ENCODE data around the gene PRRC2B.
"Not testable (repeated sequence)": the region's sequence is repeated elsewhere in the genome, so short reads cannot be mapped to it uniquely, and the experiment has no call there.

Gene PRRC2B

GRCh38 chr9:131393622-131394463, at the start of gene PRRC2B:
TSS of gene PRRC2B (plus strand) at chr9:131394086. CDS start at chr9:131430145, 36,059 bp downstream.
- Histone ChIP-seq H3K36me3 (ENCODE audit: control insufficient read depth, insufficient read depth, low read length) (peaks cover 10% of the 10 kb centered on the region), H3K27me3 (ENCODE audit: control insufficient read depth, insufficient read depth, low read length) (no peaks in the 10 kb centered on the region), H3K4me3 (ENCODE audit: low read depth, low read length) (peak within 1 kb of the TSS; percentile 78), H3K4me1 (ENCODE audit: control insufficient read depth, insufficient read depth, low read length) (peaks cover 39% of the 10 kb centered on the region), H3K9me3 (ENCODE audit: control insufficient read depth, insufficient read depth, low read length) (no peaks in the 10 kb centered on the region), H3K9ac (ENCODE audit: low read depth, low read length) (peak within 1 kb of the TSS; percentile 80), H3K27ac (ENCODE audit: low read depth, low read length) (peak within 1 kb of the TSS; percentile 96)

GRCh38 chr9:131344931-131345535, 48.9 kb upstream of the PRRC2B start:
- H3K27me3 ChIP-seq (ENCODE audit: control insufficient read depth, insufficient read depth, low read length); H3K36me3 ChIP-seq (ENCODE audit: control insufficient read depth, insufficient read depth, low read length); H3K27ac ChIP-seq (ENCODE audit: low read depth, low read length); H3K9me3 ChIP-seq (ENCODE audit: control insufficient read depth, insufficient read depth, low read length); H3K9ac ChIP-seq (ENCODE audit: low read depth, low read length); H3K4me1 ChIP-seq (ENCODE audit: control insufficient read depth, insufficient read depth, low read length); H3K4me3 ChIP-seq (ENCODE audit: low read depth, low read length): not testable (repeated sequence)

- no peak overlapping the region for H3K9ac ChIP-seq (ENCODE audit: low read depth, low read length)
- peaks cover 8% of the 10 kb centered on the region; the same call in 1 of the 2 replicates for H3K4me1 ChIP-seq (ENCODE audit: control insufficient read depth, insufficient read depth, low read length)
- H3K27ac ChIP-seq (ENCODE audit: low read depth, low read length): no peak overlapping the region
- no peak overlapping the region for H3K4me3 ChIP-seq (ENCODE audit: low read depth, low read length)
- no peaks in the 10 kb centered on the region for H3K36me3 ChIP-seq (ENCODE audit: control insufficient read depth, insufficient read depth, low read length)
- H3K9me3 ChIP-seq (ENCODE audit: control insufficient read depth, insufficient read depth, low read length): no peaks in the 10 kb centered on the region
- no peaks in the 10 kb centered on the region; the same call in 1 of the 2 replicates for H3K27me3 ChIP-seq (ENCODE audit: control insufficient read depth, insufficient read depth, low read length)
Observed at GRCh38 chr9:131346559-131346958, 47.3 kb upstream of the PRRC2B start.

GRCh38 chr9:131347376-131348020, 46.4 kb upstream of the PRRC2B start:
- H3K27me3 ChIP-seq (ENCODE audit: control insufficient read depth, insufficient read depth, low read length): no peaks in the 10 kb centered on the region; the same call in 1 of the 2 replicates
- H3K9ac ChIP-seq (ENCODE audit: low read depth, low read length): no peak overlapping the region
- no peaks in the 10 kb centered on the region for H3K36me3 ChIP-seq (ENCODE audit: control insufficient read depth, insufficient read depth, low read length)
- peaks cover 8% of the 10 kb centered on the region; the same call in 1 of the 2 replicates for H3K4me1 ChIP-seq (ENCODE audit: control insufficient read depth, insufficient read depth, low read length)
- no peaks in the 10 kb centered on the region for H3K9me3 ChIP-seq (ENCODE audit: control insufficient read depth, insufficient read depth, low read length)
- H3K4me3 ChIP-seq (ENCODE audit: low read depth, low read length): no peak overlapping the region
- H3K27ac ChIP-seq (ENCODE audit: low read depth, low read length): no peak overlapping the region

GRCh38 chr9:131348631-131349521, 45.0 kb upstream of the PRRC2B start:
- Histone ChIP-seq H3K4me1 (ENCODE audit: control insufficient read depth, insufficient read depth, low read length) (peaks cover 8% of the 10 kb centered on the region; the same call in 1 of the 2 replicates), H3K4me3 (ENCODE audit: low read depth, low read length) (no peak overlapping the region), H3K27ac (ENCODE audit: low read depth, low read length) (no peak overlapping the region), H3K36me3 (ENCODE audit: control insufficient read depth, insufficient read depth, low read length) (no peaks in the 10 kb centered on the region), H3K9me3 (ENCODE audit: control insufficient read depth, insufficient read depth, low read length) (no peaks in the 10 kb centered on the region), H3K9ac (ENCODE audit: low read depth, low read length) (no peak overlapping the region), H3K27me3 (ENCODE audit: control insufficient read depth, insufficient read depth, low read length) (no peaks in the 10 kb centered on the region; the same call in 1 of the 2 replicates)

GRCh38 chr9:131349522-131349880, 44.4 kb upstream of the PRRC2B start:
- H3K9ac ChIP-seq (ENCODE audit: low read depth, low read length): no peak overlapping the region
- no peak overlapping the region for H3K27ac ChIP-seq (ENCODE audit: low read depth, low read length)
- peaks cover 8% of the 10 kb centered on the region; the same call in 1 of the 2 replicates for H3K4me1 ChIP-seq (ENCODE audit: control insufficient read depth, insufficient read depth, low read length)
- H3K27me3 ChIP-seq (ENCODE audit: control insufficient read depth, insufficient read depth, low read length): no peaks in the 10 kb centered on the region; the same call in 1 of the 2 replicates
- H3K4me3 ChIP-seq (ENCODE audit: low read depth, low read length): peak overlapping the region; percentile 23; the same call in 1 of the 2 replicates
- no peaks in the 10 kb centered on the region for H3K36me3 ChIP-seq (ENCODE audit: control insufficient read depth, insufficient read depth, low read length)
- no peaks in the 10 kb centered on the region for H3K9me3 ChIP-seq (ENCODE audit: control insufficient read depth, insufficient read depth, low read length)

- H3K36me3 ChIP-seq (ENCODE audit: control insufficient read depth, insufficient read depth, low read length): no peaks in the 10 kb centered on the region
- no peaks in the 10 kb centered on the region; the same call in 1 of the 2 replicates for H3K27me3 ChIP-seq (ENCODE audit: control insufficient read depth, insufficient read depth, low read length)
- H3K9me3 ChIP-seq (ENCODE audit: control insufficient read depth, insufficient read depth, low read length): no peaks in the 10 kb centered on the region
- peak overlapping the region; percentile 23; the same call in 1 of the 2 replicates for H3K4me3 ChIP-seq (ENCODE audit: low read depth, low read length)
- no peak overlapping the region for H3K27ac ChIP-seq (ENCODE audit: low read depth, low read length)
- no peak overlapping the region for H3K9ac ChIP-seq (ENCODE audit: low read depth, low read length)
- H3K4me1 ChIP-seq (ENCODE audit: control insufficient read depth, insufficient read depth, low read length): peaks cover 8% of the 10 kb centered on the region; the same call in 1 of the 2 replicates
Observed at GRCh38 chr9:131349881-131350563, 43.9 kb upstream of the PRRC2B start.

GRCh38 chr9:131356479-131356878, 37.4 kb upstream of the PRRC2B start:
- H3K27me3 ChIP-seq (ENCODE audit: control insufficient read depth, insufficient read depth, low read length); H3K36me3 ChIP-seq (ENCODE audit: control insufficient read depth, insufficient read depth, low read length); H3K4me3 ChIP-seq (ENCODE audit: low read depth, low read length); H3K9me3 ChIP-seq (ENCODE audit: control insufficient read depth, insufficient read depth, low read length): not testable (repeated sequence)
- Histone ChIP-seq H3K9ac (ENCODE audit: low read depth, low read length) (peak overlapping the region; percentile 11; the same call in 1 of the 2 replicates), H3K27ac (ENCODE audit: low read depth, low read length) (peak overlapping the region; percentile 78), H3K4me1 (ENCODE audit: control insufficient read depth, insufficient read depth, low read length) (peaks cover 11% of the 10 kb centered on the region)

- Histone ChIP-seq H3K4me3 (ENCODE audit: low read depth, low read length) (no peak overlapping the region), H3K4me1 (ENCODE audit: control insufficient read depth, insufficient read depth, low read length) (peaks cover 11% of the 10 kb centered on the region), H3K27me3 (ENCODE audit: control insufficient read depth, insufficient read depth, low read length) (no peaks in the 10 kb centered on the region), H3K9ac (ENCODE audit: low read depth, low read length) (peak overlapping the region; percentile 54; the same call in 1 of the 2 replicates), H3K36me3 (ENCODE audit: control insufficient read depth, insufficient read depth, low read length) (no peaks in the 10 kb centered on the region), H3K9me3 (ENCODE audit: control insufficient read depth, insufficient read depth, low read length) (no peaks in the 10 kb centered on the region), H3K27ac (ENCODE audit: low read depth, low read length) (no peak overlapping the region)
Observed at GRCh38 chr9:131358556-131358955, 35.3 kb upstream of the PRRC2B start.

Measured in HUES48 (cell line).